H1 (cell line): Measurements from ENCODE around the gene ADAMTS17.

Experiments used
- BACH1 ChIP-seq: IDR thresholded peaks from 2 replicates; pipeline ENCODE4 v1.6.1; 2012; ENCODE audit warnings: low read length, improper control_type of control experiment
- CHD1 ChIP-seq: IDR thresholded peaks from 2 replicates; pipeline ENCODE4 v1.6.1; 2012; ENCODE audit warnings: low read depth, low read length, improper control_type of control experiment
- CREB1 ChIP-seq: IDR thresholded peaks from 2 replicates; pipeline ENCODE4 v1.6.1; 2012; ENCODE audit warnings: inconsistent platforms
- EP300 ChIP-seq, 2 experiments: IDR thresholded peaks; 1 replicate in 1 of 2; 2 replicates in 1 of 2; pipeline ENCODE4 v1.6.1; 2011 to 2012; ENCODE audit warnings: low read depth in 2 of 2, low read length in 2 of 2, mild to moderate bottlenecking in 2 of 2, borderline replicate concordance in 1 of 2, inconsistent platforms in 1 of 2, moderate library complexity in 1 of 2
- GTF2F1 ChIP-seq: IDR thresholded peaks from 2 replicates; pipeline ENCODE4 v1.6.1; 2012; ENCODE audit warnings: low read depth, low read length, improper control_type of control experiment, borderline replicate concordance
- JUND ChIP-seq: IDR thresholded peaks from 2 replicates; pipeline ENCODE4 v1.6.1; 2011; ENCODE audit warnings: mild to moderate bottlenecking, improper control_type of control experiment, low read length
- POLR2A ChIP-seq, 2 experiments: IDR thresholded peaks; 1 replicate in 1 of 2; 2 replicates in 1 of 2; pipeline ENCODE4 v1.6.1; 2011; ENCODE audit warnings: low read depth in 2 of 2, low read length in 2 of 2, mild to moderate bottlenecking in 2 of 2; ENCODE audit errors: control extremely low read depth in 1 of 2
- RAD21 ChIP-seq, 2 experiments: IDR thresholded peaks in 1 of 2; conservative IDR thresholded peaks in 1 of 2; 2 replicates each; pipeline ENCODE4 v1.6.1; 2011; ENCODE audit warnings: low read depth in 2 of 2, low read length in 2 of 2, improper control_type of control experiment in 1 of 2, inconsistent platforms in 1 of 2, mild to moderate bottlenecking in 1 of 2, moderate library complexity in 1 of 2
- SP2 ChIP-seq: IDR thresholded peaks from 2 replicates; pipeline ENCODE4 v1.6.1; 2012; ENCODE audit warnings: mild to moderate bottlenecking, low read length, inconsistent platforms
- TF ChIP-seq, protein P1 (sequence below): IDR thresholded peaks from 2 replicates; pipeline ENCODE4 v1.6.1; 2011; ENCODE audit warnings: low read length, improper control_type of control experiment
- TF ChIP-seq, protein P2 (sequence below): IDR thresholded peaks from 2 replicates; pipeline ENCODE4 v1.6.1; 2012; ENCODE audit warnings: low read length, inconsistent platforms
- TF ChIP-seq, protein P3 (sequence below): IDR thresholded peaks from 2 replicates; pipeline ENCODE4 v1.6.1; 2011; ENCODE audit warnings: low read depth, mild to moderate bottlenecking, low read length; ENCODE audit not compliant: insufficient read depth
- TF ChIP-seq, protein P4 (sequence below), 3 experiments: IDR thresholded peaks; 1 replicate in 2 of 3; 2 replicates in 1 of 3; pipeline versions ENCODE4 v1.5.1 to v1.6.1; 2011; ENCODE audit warnings: low read length in 3 of 3, mild to moderate bottlenecking in 3 of 3, inconsistent platforms in 2 of 3, low read depth in 1 of 3, moderate library complexity in 1 of 3; ENCODE audit not compliant: insufficient read depth in 1 of 3; ENCODE audit errors: control extremely low read depth in 1 of 3

DNA sequence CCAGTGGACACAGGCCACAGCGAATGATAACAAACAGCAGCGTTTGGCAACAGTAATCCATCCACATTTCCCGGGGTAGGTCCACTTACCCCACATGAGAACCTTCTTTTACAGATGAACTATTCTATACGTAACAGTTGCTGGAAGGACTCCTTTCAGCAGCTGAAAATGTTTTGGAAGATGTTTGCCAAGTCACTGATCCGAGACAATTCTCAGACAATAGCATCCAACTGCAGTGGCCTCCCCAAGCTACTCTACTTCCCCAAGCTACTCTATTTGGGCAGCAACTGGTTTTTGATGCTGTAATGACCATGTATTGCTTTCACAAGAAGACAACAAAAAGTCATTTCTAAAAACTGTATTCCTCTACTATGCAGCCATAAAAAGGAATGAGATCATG, 87.5 kb downstream of the ADAMTS17 start:
- no peak for TF ChIP-seq JUND
- TF ChIP-seq, protein P1, sequence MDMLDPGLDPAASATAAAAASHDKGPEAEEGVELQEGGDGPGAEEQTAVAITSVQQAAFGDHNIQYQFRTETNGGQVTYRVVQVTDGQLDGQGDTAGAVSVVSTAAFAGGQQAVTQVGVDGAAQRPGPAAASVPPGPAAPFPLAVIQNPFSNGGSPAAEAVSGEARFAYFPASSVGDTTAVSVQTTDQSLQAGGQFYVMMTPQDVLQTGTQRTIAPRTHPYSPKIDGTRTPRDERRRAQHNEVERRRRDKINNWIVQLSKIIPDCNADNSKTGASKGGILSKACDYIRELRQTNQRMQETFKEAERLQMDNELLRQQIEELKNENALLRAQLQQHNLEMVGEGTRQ, result no peak
- no peak for TF ChIP-seq GTF2F1
- TF ChIP-seq, protein P2, sequence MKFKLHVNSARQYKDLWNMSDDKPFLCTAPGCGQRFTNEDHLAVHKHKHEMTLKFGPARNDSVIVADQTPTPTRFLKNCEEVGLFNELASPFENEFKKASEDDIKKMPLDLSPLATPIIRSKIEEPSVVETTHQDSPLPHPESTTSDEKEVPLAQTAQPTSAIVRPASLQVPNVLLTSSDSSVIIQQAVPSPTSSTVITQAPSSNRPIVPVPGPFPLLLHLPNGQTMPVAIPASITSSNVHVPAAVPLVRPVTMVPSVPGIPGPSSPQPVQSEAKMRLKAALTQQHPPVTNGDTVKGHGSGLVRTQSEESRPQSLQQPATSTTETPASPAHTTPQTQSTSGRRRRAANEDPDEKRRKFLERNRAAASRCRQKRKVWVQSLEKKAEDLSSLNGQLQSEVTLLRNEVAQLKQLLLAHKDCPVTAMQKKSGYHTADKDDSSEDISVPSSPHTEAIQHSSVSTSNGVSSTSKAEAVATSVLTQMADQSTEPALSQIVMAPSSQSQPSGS, result no peak
- TF ChIP-seq EP300 (IDR thresholded peaks at IDR 0.05; ENCODE audit: borderline replicate concordance in 1 of 2, low read depth in 2 of 2, low read length in 2 of 2), result no peak
- no peak for TF ChIP-seq CREB1
- TF ChIP-seq, protein P3, sequence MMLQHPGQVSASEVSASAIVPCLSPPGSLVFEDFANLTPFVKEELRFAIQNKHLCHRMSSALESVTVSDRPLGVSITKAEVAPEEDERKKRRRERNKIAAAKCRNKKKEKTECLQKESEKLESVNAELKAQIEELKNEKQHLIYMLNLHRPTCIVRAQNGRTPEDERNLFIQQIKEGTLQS, result no peak
- no peak for TF ChIP-seq RAD21 (IDR thresholded peaks at IDR 0.05 in 1 of 2, conservative IDR thresholded peaks at IDR 0.05 in 1 of 2; ENCODE audit: low read depth in 2 of 2, low read length in 2 of 2)
- no peak for TF ChIP-seq POLR2A (IDR thresholded peaks at IDR 0.05; ENCODE audit: control extremely low read depth in 1 of 2, low read depth in 2 of 2, low read length in 2 of 2)
- TF ChIP-seq CHD1, result no peak
- TF ChIP-seq SP2, result no peak
- TF ChIP-seq, protein P4, sequence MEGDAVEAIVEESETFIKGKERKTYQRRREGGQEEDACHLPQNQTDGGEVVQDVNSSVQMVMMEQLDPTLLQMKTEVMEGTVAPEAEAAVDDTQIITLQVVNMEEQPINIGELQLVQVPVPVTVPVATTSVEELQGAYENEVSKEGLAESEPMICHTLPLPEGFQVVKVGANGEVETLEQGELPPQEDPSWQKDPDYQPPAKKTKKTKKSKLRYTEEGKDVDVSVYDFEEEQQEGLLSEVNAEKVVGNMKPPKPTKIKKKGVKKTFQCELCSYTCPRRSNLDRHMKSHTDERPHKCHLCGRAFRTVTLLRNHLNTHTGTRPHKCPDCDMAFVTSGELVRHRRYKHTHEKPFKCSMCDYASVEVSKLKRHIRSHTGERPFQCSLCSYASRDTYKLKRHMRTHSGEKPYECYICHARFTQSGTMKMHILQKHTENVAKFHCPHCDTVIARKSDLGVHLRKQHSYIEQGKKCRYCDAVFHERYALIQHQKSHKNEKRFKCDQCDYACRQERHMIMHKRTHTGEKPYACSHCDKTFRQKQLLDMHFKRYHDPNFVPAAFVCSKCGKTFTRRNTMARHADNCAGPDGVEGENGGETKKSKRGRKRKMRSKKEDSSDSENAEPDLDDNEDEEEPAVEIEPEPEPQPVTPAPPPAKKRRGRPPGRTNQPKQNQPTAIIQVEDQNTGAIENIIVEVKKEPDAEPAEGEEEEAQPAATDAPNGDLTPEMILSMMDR (IDR thresholded peaks at IDR 0.05; ENCODE audit: control extremely low read depth in 1 of 3, insufficient read depth in 1 of 3, low read depth in 1 of 3, low read length in 3 of 3), result no peak
- TF ChIP-seq BACH1, result no peak
